Measurements from ENCODE around the gene OR4S1.
"Not testable (repeated sequence)": the region's sequence is repeated elsewhere in the genome, so short reads cannot be mapped to it uniquely, and the experiment has no call there.

Gene OR4S1

GRCh38 chr11:48305923-48306322 lies at the start of gene OR4S1:
OR4S1 (plus strand) TSS chr11:48306223; CDS start chr11:48306223, 0 bp downstream.
- no peak for DNase-seq

GRCh38 chr11:48261600-48261999 lies 44.4 kb upstream of the OR4S1 start:
- no peak for DNase-seq

DNA sequence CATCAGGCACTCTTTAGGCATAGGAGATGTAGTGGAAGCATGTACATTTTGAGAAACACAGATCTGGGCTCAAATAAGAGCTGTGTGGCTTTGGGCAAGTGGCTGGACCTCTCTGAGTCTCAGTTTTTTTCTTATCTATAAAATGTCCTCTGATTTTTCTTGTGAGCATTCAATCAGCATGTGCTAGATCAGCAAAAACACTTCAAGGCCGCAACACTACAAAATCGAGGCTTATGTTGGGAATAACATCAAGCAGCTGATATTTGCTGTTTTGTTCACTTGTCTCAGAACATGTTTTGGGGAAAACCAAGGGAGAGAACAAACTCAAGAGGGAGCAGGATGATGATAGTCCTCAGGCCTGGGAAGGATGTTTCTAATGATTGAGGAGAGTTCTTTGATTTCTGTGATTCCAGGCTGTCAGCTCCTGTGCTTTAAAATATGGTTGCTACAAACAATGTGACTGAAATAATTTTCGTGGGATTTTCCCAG lies 42.6 kb upstream of the OR4S1 start, which contains the start of gene OR4X1:
OR4X1 (plus strand) TSS at position 439 of the 489 bp plus-strand sequence; CDS start at position 439, 0 bp downstream.
- DNase-seq: no peak

- DNase-seq: no peak
Measured at GRCh38 chr11:48270621-48271020, 35.4 kb upstream of the OR4S1 start.

DNA sequence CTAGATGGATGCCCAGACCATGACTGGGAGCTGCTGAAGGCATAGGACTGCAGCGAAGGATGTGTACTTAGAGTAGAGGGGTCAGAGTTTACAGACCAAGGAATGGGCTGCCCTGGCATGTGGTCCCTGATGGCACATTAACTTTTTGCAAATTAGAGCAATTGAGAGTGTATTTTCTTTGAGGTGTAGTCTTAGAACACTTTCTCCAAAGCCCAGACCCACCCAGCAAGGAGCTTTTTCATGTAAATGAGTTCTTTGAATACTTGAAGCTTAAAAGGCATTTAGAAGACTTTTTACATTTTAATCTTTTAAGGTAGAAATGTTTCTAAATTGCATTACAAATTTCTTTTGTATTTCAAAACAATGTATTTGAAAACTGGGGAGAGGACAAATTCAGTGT lies 33.4 kb upstream of the OR4S1 start:
- no peak for DNase-seq

DNA sequence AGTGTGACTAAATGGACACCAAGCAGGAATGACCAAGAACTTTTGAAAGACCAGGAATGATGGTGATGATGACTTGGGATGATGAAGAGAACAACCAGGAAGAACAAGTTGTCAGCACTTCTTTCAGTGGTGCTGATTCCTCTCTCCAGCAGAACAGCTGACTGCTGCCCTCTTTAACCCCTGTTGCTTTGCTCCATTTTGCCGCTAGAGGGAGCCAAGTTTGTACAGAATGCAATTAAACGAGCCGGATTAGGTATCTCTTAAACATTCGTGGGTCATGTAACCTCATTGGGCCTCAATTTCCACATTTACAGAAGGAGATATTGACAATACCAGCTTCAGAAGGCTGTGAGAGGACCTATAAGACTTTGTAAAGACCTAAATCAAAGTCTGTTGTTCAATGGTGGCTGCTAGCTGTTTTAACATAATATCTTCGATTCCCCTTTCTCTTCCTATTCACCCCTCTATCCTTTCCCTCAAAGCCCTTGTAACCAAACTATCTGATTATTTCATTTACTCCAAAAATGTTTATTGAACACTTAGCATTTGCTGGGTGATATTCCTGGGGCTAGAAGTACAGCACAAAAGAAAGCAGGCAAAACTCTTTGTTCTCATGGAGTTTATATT lies 1.9 kb downstream of the OR4S1 start:
- DNase-seq: peak in 9 of 14 donors; percentile 1 to 52 (median 15)

GRCh38 chr11:48313590-48313989 lies 7.6 kb downstream of the OR4S1 start:
- not testable (repeated sequence) for DNase-seq

DNA sequence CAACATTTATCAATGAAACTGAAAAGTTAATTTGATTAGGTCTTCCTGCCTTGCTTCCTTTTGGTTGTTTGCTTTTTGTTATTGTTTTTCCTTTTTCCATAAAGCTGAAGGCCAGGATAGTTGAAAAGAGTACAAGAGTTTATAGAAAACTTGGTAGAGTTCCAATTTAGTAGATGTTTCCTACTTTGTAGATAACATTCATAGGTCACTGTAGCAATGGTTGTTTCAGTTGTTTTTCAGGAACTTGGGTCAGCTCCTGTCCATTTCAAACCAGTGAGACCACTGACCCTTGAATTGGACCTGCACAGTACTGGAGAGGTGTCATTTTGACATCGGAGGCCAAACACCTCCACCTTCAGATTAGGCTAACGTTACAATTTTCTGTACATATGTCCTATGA lies 13.8 kb downstream of the OR4S1 start:
- not testable (repeated sequence) for DNase-seq

- DNase-seq: not testable (repeated sequence)
Measured at GRCh38 chr11:48324620-48325019, 18.6 kb downstream of the OR4S1 start, which contains the start of gene OR4C3. OR4C3 (plus strand) TSS chr11:48324920; CDS start chr11:48325022, 102 bp downstream.

DNA sequence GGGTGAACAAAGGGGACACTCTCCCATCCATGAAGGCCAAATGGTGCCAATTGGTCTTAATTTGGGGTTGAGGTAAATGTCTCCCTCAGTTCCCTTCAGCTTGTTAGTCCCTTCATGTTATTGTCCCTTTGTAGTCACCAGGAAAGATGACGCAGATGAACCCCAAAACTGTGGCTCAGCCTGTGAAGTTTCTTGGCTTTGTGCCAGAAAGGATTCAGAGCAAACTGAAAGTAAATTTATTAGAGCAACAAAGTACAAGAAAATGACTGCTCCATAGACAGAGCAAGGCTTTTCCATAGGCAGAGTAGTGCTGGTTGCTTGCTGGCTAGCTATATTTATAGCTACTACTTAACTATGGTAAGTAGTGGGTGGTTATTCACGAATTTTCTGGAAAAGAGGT lies 35.4 kb downstream of the OR4S1 start:
- DNase-seq: no peak

DNA sequence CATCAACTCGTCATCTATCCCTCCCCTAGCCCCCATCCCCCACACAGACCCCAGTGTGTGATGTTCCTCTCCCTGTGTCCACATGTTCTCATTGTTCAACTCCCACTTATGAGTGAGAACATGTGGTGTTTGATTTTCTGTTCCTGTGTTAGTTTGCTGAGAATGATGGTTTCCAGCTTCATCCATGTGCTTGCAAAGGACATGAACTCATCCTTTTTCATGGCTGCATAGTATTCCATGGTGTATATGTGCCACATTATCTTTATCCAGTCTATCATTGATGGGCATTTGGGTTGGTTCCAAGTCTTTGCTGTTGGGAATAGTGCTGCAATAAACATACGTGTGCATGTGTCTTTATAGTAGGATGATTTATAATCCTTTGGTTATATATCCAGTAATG lies 36.5 kb downstream of the OR4S1 start:
- DNase-seq: not testable (repeated sequence)

DNA sequence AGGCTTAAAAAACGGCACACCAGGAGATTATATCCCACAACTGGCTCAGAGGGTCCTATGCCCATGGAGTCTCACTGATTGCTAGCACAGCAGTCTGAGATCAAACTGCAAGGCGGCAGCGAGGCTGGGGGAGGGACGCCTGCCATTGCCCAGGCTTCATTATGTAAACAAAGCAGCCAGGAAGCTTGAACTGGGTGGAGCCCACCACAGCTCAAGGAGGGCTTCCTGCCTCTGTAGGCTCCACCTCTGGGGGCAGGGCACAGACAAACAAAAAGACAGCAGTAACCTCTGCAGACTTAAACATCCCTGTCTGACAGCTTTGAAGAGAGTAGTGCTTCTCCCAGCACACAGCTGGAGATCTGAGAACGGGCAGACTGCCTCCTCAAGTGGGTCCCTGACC lies 40.3 kb downstream of the OR4S1 start:
- not testable (repeated sequence) for DNase-seq

GRCh38 chr11:48354013-48354412 lies 48.0 kb downstream of the OR4S1 start:
- DNase-seq: no peak

DNA sequence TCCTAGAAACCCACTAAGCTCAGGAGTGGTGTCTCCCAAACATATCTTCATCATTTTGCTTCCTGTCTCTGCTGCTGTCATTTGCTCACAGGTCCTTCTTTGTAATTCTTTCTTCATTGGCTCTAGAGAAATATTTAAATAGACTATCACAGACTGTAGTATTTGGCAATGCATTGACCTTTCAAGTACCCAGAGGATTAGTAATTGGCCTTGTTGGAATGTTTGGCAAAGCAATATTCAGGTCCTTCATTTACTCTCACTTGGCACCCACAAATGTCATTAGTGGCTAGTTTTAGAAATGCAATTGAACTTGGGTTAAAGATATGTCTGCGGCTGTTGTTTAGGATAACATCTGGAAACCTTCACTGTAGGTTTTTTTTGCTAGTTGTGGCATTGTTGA lies 48.7 kb downstream of the OR4S1 start:
- DNase-seq: no peak

Data from C1 segment of cervical spinal cord (tissue), 14 donors.